Hepatocyte (in vitro differentiated cells): ENCODE measurements around the gene NFIA.

Experiments used
- CTCF ChIP-seq: fragments of 200-600 bp; sonication (generic); IDR thresholded peaks from 2 replicates; pipeline ENCODE4 v1.5.1; 2016; ENCODE audit warnings: antibody characterized with exemption, mild to moderate bottlenecking; ENCODE audit not compliant: poor library complexity
- EZH2 ChIP-seq: fragments of 200-600 bp; sonication (generic); IDR thresholded peaks from 2 replicates; pipeline ENCODE4 v1.6.1; 2016; ENCODE audit warnings: antibody characterized with exemption, mild to moderate bottlenecking, borderline replicate concordance
- EZH2phosphoT487 ChIP-seq: fragments of 200-600 bp; sonication (generic); IDR thresholded peaks from one replicate; pipeline ENCODE4 v1.6.1; 2018; ENCODE audit warnings: antibody characterized with exemption, mild to moderate bottlenecking, low read depth, moderate library complexity; ENCODE audit not compliant: unreplicated experiment, severe bottlenecking

GRCh38 chr1:61081686-61082310 is 563 bp upstream of the NFIA start:
- TF ChIP-seq CTCF (no peak), EZH2 (no peak), EZH2phosphoT487 (no peak)
